ENCODE data around the gene FAM135A.

DNA sequence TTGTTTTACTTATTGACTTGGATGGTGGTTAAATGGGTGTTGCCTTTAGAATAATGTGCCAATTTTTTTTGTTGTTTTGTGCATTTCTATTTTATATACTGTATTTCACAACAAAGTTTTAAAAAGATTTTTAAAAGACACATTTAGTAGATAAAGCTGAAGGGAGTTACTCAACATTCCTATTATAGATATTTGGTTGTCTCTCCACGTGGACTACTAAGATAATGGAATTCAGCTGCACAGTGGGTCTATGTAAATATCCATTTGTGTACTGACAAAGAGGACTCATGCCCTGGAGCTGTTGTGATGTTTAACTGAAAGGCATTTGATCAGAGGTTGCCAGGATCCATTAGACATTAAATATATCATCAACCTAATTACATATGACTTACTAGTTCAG lies 23.2 kb upstream of the FAM135A start:
- TF ChIP-seq, protein P1, sequence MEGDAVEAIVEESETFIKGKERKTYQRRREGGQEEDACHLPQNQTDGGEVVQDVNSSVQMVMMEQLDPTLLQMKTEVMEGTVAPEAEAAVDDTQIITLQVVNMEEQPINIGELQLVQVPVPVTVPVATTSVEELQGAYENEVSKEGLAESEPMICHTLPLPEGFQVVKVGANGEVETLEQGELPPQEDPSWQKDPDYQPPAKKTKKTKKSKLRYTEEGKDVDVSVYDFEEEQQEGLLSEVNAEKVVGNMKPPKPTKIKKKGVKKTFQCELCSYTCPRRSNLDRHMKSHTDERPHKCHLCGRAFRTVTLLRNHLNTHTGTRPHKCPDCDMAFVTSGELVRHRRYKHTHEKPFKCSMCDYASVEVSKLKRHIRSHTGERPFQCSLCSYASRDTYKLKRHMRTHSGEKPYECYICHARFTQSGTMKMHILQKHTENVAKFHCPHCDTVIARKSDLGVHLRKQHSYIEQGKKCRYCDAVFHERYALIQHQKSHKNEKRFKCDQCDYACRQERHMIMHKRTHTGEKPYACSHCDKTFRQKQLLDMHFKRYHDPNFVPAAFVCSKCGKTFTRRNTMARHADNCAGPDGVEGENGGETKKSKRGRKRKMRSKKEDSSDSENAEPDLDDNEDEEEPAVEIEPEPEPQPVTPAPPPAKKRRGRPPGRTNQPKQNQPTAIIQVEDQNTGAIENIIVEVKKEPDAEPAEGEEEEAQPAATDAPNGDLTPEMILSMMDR (IDR thresholded peaks at IDR 0.05), result no peak
- TF ChIP-seq POLR2AphosphoS5 (IDR thresholded peaks at IDR 0.05), result no peak
- no peak for TF ChIP-seq POLR2A (IDR thresholded peaks at IDR 0.05)

All from suprapubic skin (tissue), 4 donors.